Measurements from ENCODE around the gene KRTAP15-1.

KRTAP15-1 gene

GRCh38 chr21:30487336-30487735, 47.3 kb downstream of the KRTAP15-1 start, which contains the start of gene KRTAP19-2:
KRTAP19-2 (minus strand) TSS chr21:30487436; CDS start chr21:30487348, 88 bp downstream.
- no peak for DNase-seq (ENCODE audit: low read depth in 2 of 3, low spot score in 2 of 3)

Data from activated CD8-positive, alpha-beta memory T cell treated with anti-CD3 and anti-CD28 coated beads for 48 hours (primary cell).